GM13977 (cell line): Measurements from ENCODE around the gene HSD17B3.

ENCODE experiments used
- DNase-seq: peaks from one replicate; pipeline ENCODE4 v3.0.0; 2012; ENCODE audit warnings: low spot score
- CTCF ChIP-seq: IDR thresholded peaks from 2 replicates; pipeline ENCODE4 v1.5.1; 2012; ENCODE audit warnings: mild to moderate bottlenecking, control low read depth; ENCODE audit not compliant: insufficient read depth; ENCODE audit errors: extremely low read depth, missing control alignments
- in situ Hi-C: fragments of 300-500 bp; cut with MboI; formaldehyde crosslinking; loops from one replicate; pipeline ENCODE4 v1.12.0; 2022; ENCODE audit warnings: low sequenced_read_pairs, low pct_unique_long_range_greater_than_20kb, mixed read lengths, inconsistent platforms; ENCODE audit not compliant: unreplicated experiment

The HSD17B3 gene

GRCh38 chr9:96204853-96205252, 97.1 kb downstream of the HSD17B3 start:
- TF ChIP-seq CTCF = no peak
- DNase-seq = no peak
- in situ Hi-C loops = no loop called here

- no peak for DNase-seq
Observed at GRCh38 chr9:96203867-96204501, 98.0 kb downstream of the HSD17B3 start.

GRCh38 chr9:96202971-96203780, 98.8 kb downstream of the HSD17B3 start:
- TF ChIP-seq CTCF = no peak
- DNase-seq = no peak
- in situ Hi-C loops = no loop called here

More at GRCh38 chr9:96203867-96204501, 98.0 kb downstream of the HSD17B3 start:
- no peak for TF ChIP-seq CTCF
- in situ Hi-C loops = no loop called here

GRCh38 chr9:96201140-96201539, 100.8 kb downstream of the HSD17B3 start:
- DNase-seq = no peak
- in situ Hi-C loops = no loop called here
- TF ChIP-seq CTCF = no peak

GRCh38 chr9:96199006-96199405, 103.0 kb downstream of the HSD17B3 start:
- DNase-seq = no peak
- in situ Hi-C loops = no loop called here
- TF ChIP-seq CTCF = no peak

- in situ Hi-C loops = no loop called here
- TF ChIP-seq CTCF = no peak
- DNase-seq = no peak
Observed at GRCh38 chr9:96195541-96195940, 106.4 kb downstream of the HSD17B3 start.
